GM10266 (cell line): ENCODE results near the gene PIK3CA.
"Not testable (repeated sequence)": the region's sequence is repeated elsewhere in the genome, so short reads cannot be mapped to it uniquely, and the experiment has no call there.

Experiments used
- DNase-seq: peaks from one replicate; pipeline ENCODE4 v3.0.0; 2012; ENCODE audit errors: extremely low spot score
- CTCF ChIP-seq: IDR thresholded peaks from 2 replicates; pipeline ENCODE4 v1.5.1; 2012; ENCODE audit warnings: mild to moderate bottlenecking, low read depth; ENCODE audit not compliant: control insufficient read depth, insufficient read depth; ENCODE audit errors: missing control alignments

PIK3CA gene

GRCh38 chr3:179116816-179117215 lies 31.3 kb upstream of the PIK3CA start:
- DNase-seq, result no peak
- TF ChIP-seq CTCF, result no peak

- DNase-seq, result not testable (repeated sequence)
Observed at GRCh38 chr3:179132191-179132890, 15.8 kb upstream of the PIK3CA start.

- no peak for TF ChIP-seq CTCF
- DNase-seq, result no peak
Observed at GRCh38 chr3:179133575-179133974, 14.6 kb upstream of the PIK3CA start.

GRCh38 chr3:179136195-179136594 lies 12.0 kb upstream of the PIK3CA start:
- DNase-seq, result no peak
- TF ChIP-seq CTCF, result no peak

- TF ChIP-seq CTCF, result no peak
- no peak for DNase-seq
Observed at GRCh38 chr3:179141890-179142289, 6.3 kb upstream of the PIK3CA start.

GRCh38 chr3:179146911-179147513 lies 1.1 kb upstream of the PIK3CA start:
- DNase-seq, result peak; percentile 76
- peak; percentile 66 for TF ChIP-seq CTCF

- TF ChIP-seq CTCF, result no peak
- DNase-seq, result no peak
Observed at GRCh38 chr3:179147514-179147872, 664 bp upstream of the PIK3CA start.
